PC-9 (cell line): Measurements from ENCODE around the gene TNFAIP3. TPM values are rescaled to one million over a fixed set of nuclear protein-coding genes. Genes with fewer than 3 reads are reported as not detected.

Experiments
- BruUV-seq: library from RNA; stranded (reverse); fragments of 400-500 nt; replicated peaks from 2 replicates; lab custom pipeline; 2021; lab: Mats Ljungman, UMichigan
- CTCF ChIA-PET: fragments of 300-600 bp; sonication (Branson Sonifier 250); formaldehyde crosslinking; loops from one replicate; lab custom pipeline; 2022; ENCODE audit warnings: antibody characterized with exemption; lab: Charles Lee
- POLR2A ChIA-PET: fragments of 300-600 bp; sonication (Branson Sonifier 250); formaldehyde crosslinking; loops from one replicate; lab custom pipeline; 2022; ENCODE audit warnings: antibody characterized with exemption; ENCODE audit not compliant: unreplicated experiment; lab: Charles Lee
- DNase-seq, 2 experiments: peaks; one replicate each; pipeline versions ENCODE4 v3.0.0 to v3.0.0-alpha.2; 2015 to 2022; ENCODE audit warnings: mixed read lengths in 1 of 2
- H2AFZ ChIP-seq: fragments of 200-600 bp; sonication (generic); 2 replicates; pipeline ENCODE4 v1.8.1; 2017; ENCODE audit warnings: antibody characterized with exemption
- H3F3A ChIP-seq: fragments of 200-600 bp; sonication (generic); 2 replicates; pipeline ENCODE4 v1.8.1; 2017; ENCODE audit warnings: antibody characterized with exemption, mild to moderate bottlenecking, low read depth; ENCODE audit not compliant: insufficient read depth
- H3K27ac ChIP-seq: fragments of 200-600 bp; sonication (generic); 2 replicates; pipeline ENCODE4 v1.6.1; 2016; ENCODE audit warnings: mixed run types
- H3K27me3 ChIP-seq: fragments of 200-600 bp; sonication (generic); 2 replicates; pipeline ENCODE4 v1.6.1; 2016; ENCODE audit warnings: low read depth, mixed run types; ENCODE audit not compliant: insufficient read depth
- H3K36me3 ChIP-seq: fragments of 200-600 bp; sonication (generic); 2 replicates; pipeline ENCODE4 v1.6.1; 2016; ENCODE audit warnings: low read depth, mixed run types
- H3K4me1 ChIP-seq: fragments of 200-600 bp; sonication (generic); replicated peaks from 2 replicates; pipeline ENCODE4 v1.6.1; 2016; ENCODE audit warnings: mixed run types; ENCODE audit not compliant: insufficient read depth
- H3K4me2 ChIP-seq: fragments of 200-600 bp; sonication (generic); 2 replicates; pipeline ENCODE4 v1.6.1; 2017; ENCODE audit warnings: mixed run types
- H3K4me3 ChIP-seq: fragments of 200-600 bp; sonication (generic); 2 replicates; pipeline ENCODE4 v1.6.1; 2016; ENCODE audit warnings: mixed run types
- H3K79me2 ChIP-seq: fragments of 200-600 bp; sonication (generic); 2 replicates; pipeline ENCODE4 v1.6.1; 2017; ENCODE audit warnings: low read depth, mixed run types
- H3K9me2 ChIP-seq: fragments of 200-600 bp; sonication (generic); 2 replicates; pipeline ENCODE4 v1.8.1; 2017; ENCODE audit warnings: mild to moderate bottlenecking; ENCODE audit not compliant: insufficient read depth
- H3K9me3 ChIP-seq: fragments of 200-600 bp; sonication (generic); 2 replicates; pipeline ENCODE4 v1.8.1; 2016; ENCODE audit warnings: low read depth; ENCODE audit not compliant: insufficient read depth
- H4K20me1 ChIP-seq: fragments of 200-600 bp; sonication (generic); 2 replicates; pipeline ENCODE4 v1.8.1; 2017; ENCODE audit not compliant: insufficient read depth
- CTCF ChIP-seq: fragments of 200-600 bp; sonication (generic); conservative IDR thresholded peaks from 2 replicates; pipeline ENCODE4 v1.6.1; 2017; ENCODE audit warnings: mixed run types, antibody characterized with exemption, mild to moderate bottlenecking, moderate library complexity
- EZH2 ChIP-seq: fragments of 200-600 bp; sonication (generic); IDR thresholded peaks from 2 replicates; pipeline ENCODE4 v1.8.0; 2017; ENCODE audit warnings: antibody characterized with exemption, low read depth
- intact Hi-C: fragments of 100-400 bp; cut with micrococcal nuclease; formaldehyde crosslinking; loops from one replicate; pipeline ENCODE4 v1.10.0; 2022; ENCODE audit not compliant: unreplicated experiment
- total RNA-seq: library from RNA; stranded (reverse); gene quantifications from 2 replicates; pipeline ENCODE4 v1.2.3, GENCODE V29; 2021

The TNFAIP3 gene
- total RNA-seq, 1 experiment from 2014 or later: 7.8 TPM

DNA sequence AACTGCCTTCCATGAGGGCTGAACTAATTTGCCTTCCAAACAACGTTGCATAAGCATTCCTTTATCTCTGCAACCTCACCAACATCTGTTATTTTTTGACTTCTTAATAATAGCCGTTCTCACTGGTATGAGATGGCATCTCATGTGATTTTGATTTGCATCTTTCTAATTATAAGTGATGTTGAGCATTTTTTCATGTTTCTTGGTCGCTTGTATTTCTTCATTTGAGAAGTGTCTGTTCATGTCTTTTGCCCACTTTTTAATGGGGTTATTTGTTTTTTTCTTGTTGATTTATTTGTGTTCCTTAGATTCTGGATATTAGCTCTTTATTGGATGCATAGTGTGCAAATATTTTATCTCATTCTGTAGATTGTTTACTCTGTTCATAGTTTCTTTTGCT, 46.4 kb downstream of the TNFAIP3 start:
- Histone ChIP-seq H3K27ac (no peak overlapping the region), H3K4me3 (no peak overlapping the region), H3K4me1 (0 out of 2 replicates have a peak, but pooled peaks cover 3% of the 10 kb centered on the region), H3K9me2 (no peaks in the 10 kb centered on the region; the same call in 1 of the 2 replicates), H3K79me2 (no peaks in the 10 kb centered on the region), H3F3A (no peaks in the 10 kb centered on the region), H3K4me2 (no peak overlapping the region), H2AFZ (no peak overlapping the region), H3K36me3 (no peaks in the 10 kb centered on the region), H4K20me1 (no peaks in the 10 kb centered on the region), H3K9me3 (peaks cover 16% of the 10 kb centered on the region; the same call in 1 of the 2 replicates), H3K27me3 (no peaks in the 10 kb centered on the region)
- no TSS peak for BruUV-seq
- no peak for TF ChIP-seq EZH2
- no peak for TF ChIP-seq CTCF
- DNase-seq: no peak
- CTCF ChIA-PET: no interaction called here
- POLR2A ChIA-PET: no interaction called here
- intact Hi-C loops: no loop called here

DNA sequence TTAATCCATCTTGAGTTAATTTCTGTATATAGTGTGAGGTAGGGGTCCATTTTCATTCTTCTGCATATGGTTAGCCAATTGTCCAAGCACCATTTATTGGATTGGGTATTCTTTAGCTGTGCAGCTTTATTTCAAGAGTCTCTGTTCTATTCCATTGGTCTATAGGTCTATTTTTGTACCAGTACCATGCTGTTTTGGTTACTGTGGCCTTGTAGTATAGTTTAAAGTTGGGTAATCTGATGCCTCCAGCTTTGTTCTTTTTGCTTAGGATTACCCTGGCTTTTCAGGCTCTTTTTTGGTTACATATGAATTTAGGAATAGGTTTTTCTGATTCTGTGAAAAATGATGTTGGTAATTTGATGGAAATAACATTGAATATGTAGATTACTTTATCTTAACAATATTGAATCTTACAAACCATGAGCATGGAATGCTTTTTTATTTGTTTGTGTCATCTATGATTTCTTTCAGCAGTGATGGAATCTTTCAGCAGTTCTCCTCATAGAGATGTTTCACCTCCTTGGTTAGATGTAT, 47.0 kb downstream of the TNFAIP3 start:
- H3K4me2 ChIP-seq: no peak overlapping the region
- H3F3A ChIP-seq: no peaks in the 10 kb centered on the region
- no peaks in the 10 kb centered on the region; the same call in 1 of the 2 replicates for H3K9me2 ChIP-seq
- no peaks in the 10 kb centered on the region for H3K36me3 ChIP-seq
- H3K27me3 ChIP-seq: no peaks in the 10 kb centered on the region
- POLR2A ChIA-PET: no interaction called here
- BruUV-seq: no TSS peak
- CTCF ChIA-PET: no interaction called here
- no peaks in the 10 kb centered on the region for H4K20me1 ChIP-seq
- no peak overlapping the region for H3K27ac ChIP-seq
- no peak overlapping the region for H2AFZ ChIP-seq
- intact Hi-C loops: no loop called here
- no peak overlapping the region for H3K4me3 ChIP-seq
- H3K9me3 ChIP-seq: peaks cover 16% of the 10 kb centered on the region; the same call in 1 of the 2 replicates
- H3K79me2 ChIP-seq: no peaks in the 10 kb centered on the region
- DNase-seq: no peak
- TF ChIP-seq EZH2 (no peak), CTCF (no peak)
- H3K4me1 ChIP-seq: 0 out of 2 replicates have a peak, but pooled peaks cover 3% of the 10 kb centered on the region

- Histone ChIP-seq H3K27ac (no peak overlapping the region), H4K20me1 (no peaks in the 10 kb centered on the region), H3K4me2 (no peak overlapping the region), H3K4me1 (0 out of 2 replicates have a peak, but pooled peaks cover 3% of the 10 kb centered on the region), H3K4me3 (no peak overlapping the region), H3K36me3 (no peaks in the 10 kb centered on the region), H2AFZ (no peak overlapping the region), H3K27me3 (no peaks in the 10 kb centered on the region), H3F3A (no peaks in the 10 kb centered on the region), H3K9me3 (peaks cover 16% of the 10 kb centered on the region; the same call in 1 of the 2 replicates), H3K79me2 (no peaks in the 10 kb centered on the region), H3K9me2 (no peaks in the 10 kb centered on the region; the same call in 1 of the 2 replicates)
- ChIA-PET POLR2A (no interaction called here), CTCF (no interaction called here)
- no TSS peak for BruUV-seq
- no peak for DNase-seq
- intact Hi-C loops: no loop called here
- TF ChIP-seq CTCF: no peak
- no peak for TF ChIP-seq EZH2
Measured at GRCh38 chr6:137914530-137915193, 47.6 kb downstream of the TNFAIP3 start.
